Measurements from ENCODE around the gene C1orf159. TPM values are rescaled to one million over a fixed set of nuclear protein-coding genes. Genes with fewer than 3 reads are reported as not detected.
A peak's percentile ranks its signal among the peaks of the same experiment; 100 is the strongest.

The C1orf159 gene
- total and polyA plus RNA-seq, 9 of the 15 experiments (the other 6 are each of a cell fraction or from before 2014, with no cell fraction given), result 0.28 to 54.9 (median 10.6) TPM

- no peak for TF ChIP-seq ZNF644 (tag; IDR thresholded peaks at IDR 0.05; ENCODE audit: low read depth)
- TF ChIP-seq RFX7 (CRISPR knock-in tag; IDR thresholded peaks at IDR 0.05), result no peak
- TF ChIP-seq CGGBP1 (CRISPR knock-in tag; IDR thresholded peaks at IDR 0.05), result no peak
These were observed 9.1 kb upstream of the C1orf159 start (continued) for GRCh38 chr1:1124786-1125642.

- Histone ChIP-seq H3K4me2 (ENCODE audit: insufficient read depth, low read length) (no peak overlapping the region), H3K4me3 (no peak overlapping the region), H2AFZ (ENCODE audit: low read depth, low read length) (no peak overlapping the region), H4K20me1 (replicated peaks; ENCODE audit: control insufficient read depth, insufficient read depth, low read length) (peaks cover 4% of the 10 kb centered on the region; the same call in 1 of the 2 replicates), H3K9me1 (ENCODE audit: control insufficient read depth, insufficient read depth, low read length) (no peaks in the 10 kb centered on the region), H3K27me3 (ENCODE audit: control insufficient read depth in 2 of 2, insufficient read depth in 2 of 2, low read length in 2 of 2) (peaks cover 17 to 70% of the 10 kb centered on the region in 2 experiments; a peak in 4 of 5 replicates), H3K79me2 (ENCODE audit: control insufficient read depth, insufficient read depth, low read length) (no peaks in the 10 kb centered on the region), H3K27ac (ENCODE audit: extremely low read depth, low read depth, low read length) (no peak overlapping the region), H3K9me3 (replicated peaks; ENCODE audit: control insufficient read depth, insufficient read depth, low read depth, low read length) (peaks cover 9% of the 10 kb centered on the region), H3K4me1 (replicated peaks in 1 of 2; ENCODE audit: control insufficient read depth in 2 of 2, insufficient read depth in 2 of 2, low read length in 2 of 2) (peaks cover 0 to 63% of the 10 kb centered on the region in 2 experiments; a peak in 3 of 5 replicates), H3K9ac (ENCODE audit: insufficient read depth in 1 of 2, low read depth in 2 of 2, low read length in 2 of 2) (no peak overlapping the region), H3K36me3 (ENCODE audit: control insufficient read depth, insufficient read depth, low read length) (no peaks in the 10 kb centered on the region)
- intact Hi-C loops (cut with micrococcal nuclease), result loop anchor here (5.0 kb wide), 3 partner anchors 83 to 128 kb away; partner anchors contain the start of genes B3GALT6, SDF4 and TNFRSF18
- 62% methylated on average over 7 of the region's 7 CpGs for WGBS (ENCODE audit: insufficient coverage, low coverage, missing lambda C conversion rate)
- CTCF ChIA-PET (ENCODE audit: low intra/inter-chr PET ratio), result no interaction called here
- TF ChIP-seq CHD4 (IDR thresholded peaks at IDR 0.05; ENCODE audit: insufficient read depth, insufficient replicate concordance, low read depth, low read length, poor library complexity, severe bottlenecking) (no peak), SP1 (CRISPR knock-in tag; IDR thresholded peaks at IDR 0.05) (0 out of 2 replicates have a peak, but pooled peaks have one; percentile 7)
- FAIRE-seq (no peak), DNase-seq (ENCODE audit: extremely low read depth in 1 of 4, low spot score in 3 of 4) (no peak), ATAC-seq (no peak)
- BruUV-seq (replicated peaks), result no TSS peak
- POLR2A ChIA-PET, result no interaction called here
- in situ Hi-C loops (cut with MboI), result no loop called here
These were observed 8.6 kb upstream of the C1orf159 start for GRCh38 chr1:1124508-1124785.
